CD4-positive, alpha-beta T cell treated with Interleukin-6 at 100 ng/mL for 8 hours (primary cell): ENCODE measurements around the gene TM9SF4.
"Not testable (repeated sequence)": the region's sequence is repeated elsewhere in the genome, so short reads cannot be mapped to it uniquely, and the experiment has no call there.

Source experiments
- DNase-seq: peaks from one replicate; pipeline ENCODE4 v3.0.0-alpha.2; 2020; ENCODE audit warnings: mixed read lengths, low spot score

The TM9SF4 gene

DNA sequence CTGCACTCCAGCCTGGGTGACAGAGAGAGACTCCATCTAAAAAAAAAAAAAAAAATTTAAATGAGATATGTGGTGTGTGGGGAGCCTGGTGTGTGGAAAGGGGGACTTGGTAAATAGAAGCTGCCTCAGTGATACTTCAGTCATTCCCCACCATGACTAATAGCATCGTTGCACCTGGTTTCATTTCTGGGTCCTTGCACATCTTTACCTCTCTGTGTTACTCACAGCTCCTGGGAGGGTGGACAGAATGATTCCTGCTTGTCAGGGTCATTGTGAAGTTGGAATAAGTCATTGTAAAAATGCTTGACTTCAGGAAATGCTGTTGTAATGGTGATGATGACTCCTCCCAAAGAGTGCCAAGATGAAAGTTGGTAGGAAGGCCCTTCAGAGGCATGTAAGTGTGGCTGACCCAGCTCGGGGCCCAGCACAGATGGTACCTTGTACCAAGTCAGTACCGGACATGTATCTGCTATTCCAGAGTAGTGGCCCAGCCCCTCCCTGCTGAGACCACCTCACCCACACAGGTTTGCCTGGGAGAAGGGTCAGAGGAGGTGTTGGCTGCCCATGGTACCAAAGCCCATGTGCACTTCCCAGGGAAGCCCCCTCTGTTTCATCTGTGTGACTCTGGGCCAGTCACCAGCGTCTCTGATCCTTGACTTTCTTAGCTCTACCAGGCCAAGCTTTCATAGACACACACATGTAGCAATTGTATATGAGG is 49.6 kb downstream of the TM9SF4 start:
- DNase-seq = no peak

DNA sequence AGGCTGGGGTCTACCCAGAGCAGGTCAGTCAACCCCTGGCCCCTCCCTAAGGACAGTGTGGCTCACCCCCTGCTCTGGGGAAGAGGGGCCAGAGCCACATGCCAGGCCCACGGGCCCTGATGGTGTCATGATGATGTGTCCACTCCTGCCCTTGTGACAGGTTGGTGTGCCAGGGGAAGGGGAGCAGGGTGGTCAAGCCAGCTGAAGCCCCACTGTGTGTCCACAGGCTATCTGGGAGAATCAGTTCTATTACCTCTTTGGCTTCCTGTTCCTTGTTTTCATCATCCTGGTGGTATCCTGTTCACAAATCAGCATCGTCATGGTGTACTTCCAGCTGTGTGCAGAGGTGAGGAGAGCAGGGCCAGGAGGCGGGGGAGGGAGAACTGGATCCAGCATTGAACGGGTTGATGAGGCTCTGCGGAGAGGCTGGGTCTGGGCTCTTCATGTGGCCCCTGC is 50.3 kb downstream of the TM9SF4 start:
- no peak for DNase-seq

DNA sequence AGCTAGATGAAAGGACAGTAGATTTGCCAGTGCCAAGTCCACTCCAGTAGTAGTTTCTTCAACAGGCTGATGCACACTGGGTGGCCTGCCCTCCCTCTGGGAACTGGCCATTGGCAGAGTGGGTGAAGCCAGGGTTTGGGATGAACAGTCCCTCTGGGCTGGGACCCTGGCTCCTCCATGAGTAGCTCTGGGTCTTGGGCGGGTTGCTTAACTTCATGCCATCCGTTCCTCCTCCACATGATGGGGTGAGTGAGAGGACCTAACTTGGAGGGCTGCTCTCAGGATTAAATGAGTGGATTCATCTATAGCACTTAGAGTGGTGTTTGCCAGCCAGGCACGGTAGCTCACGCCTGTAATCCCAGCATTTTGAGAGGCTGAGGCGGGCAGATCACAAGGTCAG is 50.8 kb downstream of the TM9SF4 start:
- no peak for DNase-seq

GRCh38 chr20:32162351-32162750 is 52.8 kb downstream of the TM9SF4 start:
- no peak for DNase-seq

GRCh38 chr20:32163951-32164350 is 54.4 kb downstream of the TM9SF4 start:
- no peak for DNase-seq

GRCh38 chr20:32164984-32165735 is 55.6 kb downstream of the TM9SF4 start:
- no peak for DNase-seq

DNA sequence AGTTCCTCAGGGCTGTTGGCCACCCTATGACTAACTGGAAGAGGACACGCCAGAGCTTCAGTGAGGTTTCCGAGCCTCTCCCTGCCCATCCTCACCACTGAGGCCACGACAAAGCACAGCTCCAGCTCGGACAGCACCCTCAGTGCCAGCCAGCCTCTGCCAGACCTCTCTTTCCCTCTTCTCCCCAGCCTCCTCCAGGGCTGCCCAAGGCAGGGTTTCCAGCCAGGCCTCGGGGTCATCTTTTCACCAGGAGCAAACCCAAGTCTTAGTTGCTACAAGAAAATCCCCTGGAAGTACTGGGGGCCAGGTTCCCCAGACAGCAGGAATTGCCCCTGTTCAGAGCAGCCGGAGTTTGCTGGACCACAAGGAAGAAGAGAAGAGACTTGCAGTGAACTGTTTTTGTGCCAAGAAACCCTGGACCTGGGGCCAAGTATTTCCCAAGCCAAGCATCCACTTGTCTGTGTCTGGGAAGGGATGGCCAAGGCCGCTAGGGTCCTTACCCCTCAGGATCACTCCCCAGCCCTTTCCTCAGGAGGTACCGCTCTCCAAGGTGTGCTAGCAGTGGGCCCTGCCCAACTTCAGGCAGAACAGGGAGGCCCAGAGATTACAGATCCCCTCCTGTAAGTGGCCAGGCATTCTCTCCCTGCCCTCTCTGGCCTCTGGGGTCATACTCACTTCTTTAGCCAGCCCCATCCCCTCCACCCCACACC is 56.5 kb downstream of the TM9SF4 start:
- no peak for DNase-seq

- no peak for DNase-seq
Observed at GRCh38 chr20:32167552-32167951, 58.0 kb downstream of the TM9SF4 start.

- no peak for DNase-seq
Observed at GRCh38 chr20:32168184-32168910, 58.8 kb downstream of the TM9SF4 start.

DNA sequence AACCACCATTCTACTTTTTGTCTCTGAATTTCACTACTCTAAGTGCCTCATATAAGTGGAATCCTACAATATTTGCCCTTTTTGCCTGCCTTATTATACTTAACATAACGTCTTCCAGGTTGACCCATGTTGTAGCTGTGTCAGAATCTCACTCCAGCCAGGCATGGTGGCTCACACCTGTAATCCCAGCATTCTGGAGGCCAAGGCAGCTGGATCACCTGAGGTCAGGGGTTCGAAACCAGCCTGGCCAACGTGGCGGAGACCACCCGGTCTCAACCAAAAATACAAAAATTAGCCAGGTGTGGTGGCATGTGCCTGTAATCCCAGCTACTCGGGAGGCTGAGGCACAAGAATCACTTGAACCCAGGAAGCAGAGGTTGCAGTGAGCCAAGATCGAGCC is 68.2 kb downstream of the TM9SF4 start:
- DNase-seq = not testable (repeated sequence)

DNA sequence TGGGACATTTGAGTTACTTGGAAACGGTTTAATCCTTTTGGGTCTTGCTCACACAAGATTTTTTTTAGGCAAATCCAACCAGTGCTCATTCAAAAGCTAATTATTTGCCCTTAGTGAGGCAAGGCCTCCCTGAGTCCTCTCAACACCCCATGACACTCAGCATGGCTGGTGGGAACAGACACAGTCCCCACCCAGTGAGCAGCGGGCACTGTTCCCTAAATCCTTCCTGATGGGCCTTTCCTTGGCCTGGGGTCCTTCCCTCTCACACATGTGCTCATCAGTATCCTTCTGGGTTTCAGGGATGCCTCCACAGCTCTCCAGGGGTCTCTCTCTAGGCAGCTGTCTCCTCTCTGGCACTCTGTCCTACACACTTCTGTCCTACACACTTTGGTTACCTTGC is 70.0 kb downstream of the TM9SF4 start:
- no peak for DNase-seq

GRCh38 chr20:32179934-32180333 is 70.4 kb downstream of the TM9SF4 start:
- no peak for DNase-seq

DNA sequence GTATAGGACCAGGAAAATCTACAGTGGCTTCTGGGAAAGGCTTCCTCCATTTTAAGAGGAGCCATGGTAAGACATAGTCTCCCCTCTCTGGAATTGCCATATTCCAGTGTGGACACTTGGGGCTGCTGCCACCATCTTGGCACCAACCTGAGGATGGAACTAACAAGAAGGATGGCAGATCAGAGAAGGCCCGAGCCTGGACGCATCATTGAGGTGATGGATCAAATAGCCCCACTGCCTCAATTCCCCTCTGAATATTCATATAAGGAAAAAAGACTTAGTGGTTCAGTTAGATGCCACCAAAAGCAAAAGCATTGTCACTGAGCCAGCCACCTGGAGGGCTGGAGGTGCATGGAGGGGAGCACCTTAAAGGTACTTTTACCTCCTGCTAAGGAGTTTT is 72.1 kb downstream of the TM9SF4 start:
- DNase-seq = no peak

GRCh38 chr20:32183947-32184635 is 74.6 kb downstream of the TM9SF4 start:
- DNase-seq = no peak

DNA sequence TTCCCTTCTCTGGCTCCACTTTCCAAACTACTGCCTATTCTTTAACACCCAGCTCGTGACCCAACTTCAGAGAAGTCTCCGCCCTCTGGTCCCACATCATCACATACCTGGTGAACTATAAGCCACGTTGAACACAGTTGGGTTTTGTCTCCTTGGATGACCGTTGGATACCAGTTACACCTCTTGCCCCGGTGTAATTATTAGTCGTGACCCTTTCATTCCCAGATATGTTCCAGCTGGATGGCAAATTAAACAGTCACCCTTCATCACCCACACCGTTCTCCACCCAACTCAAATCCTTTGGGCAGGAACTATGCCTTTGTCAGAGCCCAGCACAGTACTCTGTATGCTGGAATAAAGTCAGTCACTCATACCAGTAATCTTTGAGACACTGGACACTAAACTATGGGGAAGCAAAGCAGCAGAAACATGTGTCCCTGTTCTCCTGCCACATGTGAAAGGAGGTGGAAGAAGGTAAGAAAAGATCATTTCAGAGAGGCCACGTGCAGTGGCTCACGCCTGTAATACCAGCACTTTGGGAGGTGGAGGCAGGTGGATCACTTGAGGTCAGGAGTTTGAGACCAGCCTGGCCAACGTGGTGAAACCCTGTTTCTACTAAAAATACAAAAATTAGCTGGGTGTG is 75.6 kb downstream of the TM9SF4 start:
- no peak for DNase-seq

GRCh38 chr20:32186506-32186905 is 77.0 kb downstream of the TM9SF4 start:
- no peak for DNase-seq

DNA sequence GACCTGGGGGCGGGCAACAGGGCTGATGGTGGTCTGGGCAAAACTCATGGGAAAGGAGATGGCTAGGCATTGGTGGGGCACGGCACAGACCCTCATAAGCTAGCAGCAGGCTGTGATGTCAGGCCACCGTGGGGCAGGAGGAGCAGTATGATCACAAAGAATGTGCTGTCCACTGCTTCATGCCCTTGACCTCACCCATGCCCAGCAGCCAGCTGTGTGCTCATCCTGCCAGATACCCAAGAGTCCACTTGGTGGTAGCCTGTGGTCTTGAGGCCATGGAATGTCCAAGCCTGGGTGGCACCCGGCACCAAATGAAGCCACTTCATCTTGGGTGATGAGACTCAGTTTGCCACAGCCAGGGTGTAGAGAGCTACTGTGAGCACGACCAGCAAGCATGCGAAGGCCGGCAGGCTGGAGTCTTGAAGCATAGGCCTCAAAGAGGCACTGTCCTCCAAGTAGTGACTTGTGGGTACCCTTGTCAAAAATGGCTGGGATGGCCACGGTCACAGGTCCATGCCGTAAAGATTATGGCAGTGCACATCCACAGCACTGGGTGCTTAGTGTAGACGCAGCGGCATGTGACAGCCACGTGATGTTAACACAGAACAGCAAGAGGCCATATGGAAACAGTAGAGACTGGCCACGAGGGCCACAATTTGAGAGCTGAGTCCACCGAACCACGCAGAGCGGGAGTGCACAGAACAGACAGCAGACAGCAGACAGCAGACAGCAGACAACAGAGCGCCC is 79.0 kb downstream of the TM9SF4 start:
- DNase-seq = no peak

DNA sequence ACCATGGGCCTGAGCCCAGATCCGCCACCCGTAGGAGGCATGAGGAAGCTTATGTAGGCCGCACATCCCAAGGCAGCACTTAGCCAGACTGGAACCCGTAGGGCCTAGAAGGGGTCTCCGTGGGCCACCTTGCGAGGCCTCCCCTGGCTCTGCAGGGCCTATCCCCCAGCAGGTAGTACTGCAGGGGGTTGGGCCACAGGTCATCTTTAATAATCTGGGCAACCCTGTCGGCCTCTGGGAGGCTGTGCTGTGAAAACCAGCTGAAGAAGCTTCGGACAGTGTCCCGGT is 79.6 kb downstream of the TM9SF4 start:
- no peak for DNase-seq

DNA sequence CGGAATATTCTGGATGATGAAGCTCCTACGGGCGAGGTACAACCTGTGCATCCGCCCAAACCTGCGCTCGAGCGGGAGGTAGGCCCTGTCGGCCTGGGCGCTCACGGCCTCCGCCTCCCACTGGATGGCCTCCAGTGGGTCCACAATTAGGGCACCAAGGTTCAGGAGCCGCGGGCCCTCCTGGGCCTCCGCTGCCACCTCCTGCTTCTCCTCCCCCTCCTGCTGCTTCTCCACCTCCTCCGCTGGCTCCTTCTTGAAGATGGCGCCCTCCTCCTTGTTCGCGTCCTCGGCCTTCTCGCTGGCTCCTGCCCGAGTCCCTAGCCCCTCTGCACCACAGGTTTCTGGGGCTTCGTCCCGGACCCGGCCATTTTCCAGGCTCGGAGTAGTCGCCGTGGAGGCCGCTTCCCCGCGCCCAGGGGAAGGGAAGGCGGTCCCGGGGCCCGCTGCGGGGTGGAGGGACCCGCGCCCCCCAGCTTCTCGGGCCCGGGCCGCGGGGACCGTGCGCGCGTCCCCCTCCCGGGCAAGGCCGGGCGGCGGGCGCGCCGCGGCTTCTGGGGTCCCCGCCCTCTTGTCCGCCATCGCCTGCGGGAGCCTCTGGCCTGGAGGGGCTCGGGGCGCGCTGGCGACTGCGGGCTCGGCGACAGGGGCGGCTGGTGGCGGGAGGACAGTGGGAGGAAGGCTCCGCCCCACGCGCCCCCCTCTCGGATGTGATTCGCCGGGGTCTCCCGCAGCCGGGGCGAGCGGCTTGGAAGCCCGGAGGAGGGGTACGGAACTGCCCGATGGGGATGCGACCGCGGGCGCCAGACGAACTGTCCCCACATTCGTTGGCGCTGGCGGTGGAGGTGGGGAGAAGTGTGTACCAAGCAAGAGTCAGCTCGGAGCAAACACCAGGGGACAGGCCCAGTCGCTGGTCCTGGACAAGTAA is 80.4 kb downstream of the TM9SF4 start:
- peak; percentile 36 for DNase-seq
